ENCODE data around the gene EPB41L5. TPM values are rescaled to one million over a fixed set of nuclear protein-coding genes. Genes with fewer than 3 reads are reported as not detected.
"Not testable (repeated sequence)": the region's sequence is repeated elsewhere in the genome, so short reads cannot be mapped to it uniquely, and the experiment has no call there.

EPB41L5 gene
- total RNA-seq, 1 donor = 25.0 TPM

DNA sequence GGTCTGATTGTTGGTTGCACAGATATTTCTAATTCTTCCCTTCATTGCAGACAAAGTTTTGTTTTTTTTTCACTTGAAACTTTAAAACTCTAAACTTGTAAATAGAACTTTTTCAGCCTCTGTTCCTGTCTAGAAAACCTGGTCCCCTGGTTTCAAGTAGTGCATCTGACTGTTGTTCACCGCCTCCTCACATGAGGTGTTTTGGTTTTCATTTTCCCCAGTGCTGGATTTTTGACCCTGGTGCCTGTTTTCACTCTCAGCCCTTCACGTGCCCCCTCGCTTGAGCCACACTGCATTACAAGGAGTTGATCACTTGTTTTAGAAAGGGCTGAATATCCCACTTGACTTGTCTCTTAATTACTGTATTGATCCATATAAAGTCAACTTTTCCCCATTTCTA, 110.2 kb downstream of the EPB41L5 start:
- H3K4me3 ChIP-seq (ENCODE audit: low read depth, low read length) = no peak overlapping the region
- TF ChIP-seq CTCF (IDR thresholded peaks at IDR 0.05; ENCODE audit: insufficient read depth, low read depth, low read length) = no peak
- DNase-seq (ENCODE audit: low read depth) = no peak

GRCh38 chr2:120125195-120125594, 112.3 kb downstream of the EPB41L5 start:
- H3K4me3 ChIP-seq (ENCODE audit: low read depth, low read length) = no peak overlapping the region
- no peak for DNase-seq (ENCODE audit: low read depth)
- TF ChIP-seq CTCF (IDR thresholded peaks at IDR 0.05; ENCODE audit: insufficient read depth, low read depth, low read length) = no peak

GRCh38 chr2:120128216-120128615, 115.3 kb downstream of the EPB41L5 start:
- no peak for TF ChIP-seq CTCF (IDR thresholded peaks at IDR 0.05; ENCODE audit: insufficient read depth, low read depth, low read length)
- peak; percentile 32 for DNase-seq (ENCODE audit: low read depth)
- no peak overlapping the region for H3K4me3 ChIP-seq (ENCODE audit: low read depth, low read length)

- no peak overlapping the region for H3K4me3 ChIP-seq (ENCODE audit: low read depth, low read length)
- DNase-seq (ENCODE audit: low read depth) = peak; percentile 48
- TF ChIP-seq CTCF (IDR thresholded peaks at IDR 0.05; ENCODE audit: insufficient read depth, low read depth, low read length) = no peak
Observed at GRCh38 chr2:120132190-120132589, 119.3 kb downstream of the EPB41L5 start.

DNA sequence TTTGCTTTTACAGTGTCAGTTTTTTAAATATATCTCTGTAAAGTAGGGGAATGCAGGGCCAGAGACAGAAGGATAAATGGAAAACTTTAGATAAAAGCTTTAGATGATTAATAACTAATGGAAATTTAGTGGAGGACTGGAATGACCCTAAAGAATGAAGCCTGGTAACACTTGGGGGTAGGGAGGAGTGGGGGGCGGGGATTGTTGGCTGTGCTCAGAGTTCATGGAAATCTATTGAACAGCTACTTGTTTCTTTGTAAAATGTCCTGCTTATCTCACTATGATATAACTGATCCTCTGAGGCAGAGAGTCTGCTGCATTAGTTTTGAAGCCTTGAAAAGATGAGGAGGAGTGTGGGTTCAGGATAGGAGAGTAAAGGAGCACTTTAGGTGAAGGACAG, 119.8 kb downstream of the EPB41L5 start:
- no peak overlapping the region for H3K4me3 ChIP-seq (ENCODE audit: low read depth, low read length)
- no peak for TF ChIP-seq CTCF (IDR thresholded peaks at IDR 0.05; ENCODE audit: insufficient read depth, low read depth, low read length)
- DNase-seq (ENCODE audit: low read depth) = no peak

DNA sequence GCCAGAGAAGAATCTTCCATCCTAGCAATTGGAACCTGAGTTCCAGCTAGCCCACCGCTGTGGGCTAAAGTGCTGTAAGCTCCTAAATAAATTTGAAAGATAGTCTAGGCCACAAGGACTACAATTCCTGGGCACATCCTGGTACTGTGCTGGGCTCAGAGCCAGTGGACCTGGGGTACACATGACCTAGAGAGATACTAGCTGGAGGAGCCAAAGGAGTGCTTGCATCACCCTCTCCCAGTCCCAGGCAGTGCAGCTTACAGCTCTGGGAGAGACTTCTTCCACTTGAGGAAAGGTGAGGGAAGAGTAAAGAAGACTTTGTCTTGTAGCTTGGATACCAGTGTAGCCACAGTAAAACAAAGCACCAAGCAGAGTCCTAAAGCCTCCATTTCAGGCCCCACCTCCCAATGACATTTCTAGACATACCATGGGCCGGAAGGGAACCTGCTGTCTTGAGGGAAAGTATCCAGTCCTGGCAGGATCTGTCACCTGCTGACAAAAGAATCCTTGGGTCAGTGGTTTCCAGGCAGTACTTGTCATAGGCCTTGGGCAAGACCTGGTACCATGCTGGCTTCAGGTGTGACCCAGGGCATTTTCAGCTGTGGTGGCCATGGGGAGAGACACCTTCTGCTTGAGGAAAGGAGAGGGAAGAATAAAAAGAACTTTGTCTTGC, 120.8 kb downstream of the EPB41L5 start:
- DNase-seq (ENCODE audit: low read depth) = no peak
- H3K4me3 ChIP-seq (ENCODE audit: low read depth, low read length) = no peak overlapping the region
- no peak for TF ChIP-seq CTCF (IDR thresholded peaks at IDR 0.05; ENCODE audit: insufficient read depth, low read depth, low read length)

DNA sequence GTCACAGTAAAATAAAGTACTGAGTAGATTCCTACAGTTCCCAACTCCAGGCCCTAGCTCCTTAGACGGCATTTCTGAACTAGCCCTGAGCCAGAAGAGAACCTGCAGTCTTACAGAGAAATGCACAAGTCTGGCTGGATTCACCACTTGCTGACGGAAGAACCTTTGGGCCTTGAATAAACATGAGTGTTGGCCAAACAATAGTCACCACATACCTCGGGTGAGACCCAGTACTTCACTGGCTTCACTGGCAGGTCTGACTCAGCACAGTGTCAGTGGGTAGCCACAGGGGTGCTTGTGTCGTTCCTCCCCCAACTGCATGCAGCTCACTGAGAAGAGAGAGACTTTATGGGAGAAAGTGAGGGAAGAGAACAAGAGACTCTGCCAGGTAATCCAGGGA, 121.4 kb downstream of the EPB41L5 start:
- peak; percentile 57 for DNase-seq (ENCODE audit: low read depth)
- no peak overlapping the region for H3K4me3 ChIP-seq (ENCODE audit: low read depth, low read length)
- TF ChIP-seq CTCF (IDR thresholded peaks at IDR 0.05; ENCODE audit: insufficient read depth, low read depth, low read length) = no peak

- not testable (repeated sequence) for H3K4me3 ChIP-seq (ENCODE audit: low read depth, low read length); DNase-seq (ENCODE audit: low read depth)
Observed at GRCh38 chr2:120135013-120135412, 122.1 kb downstream of the EPB41L5 start.

Data from fibroblast of villous mesenchyme (primary cell).